GM18526 (cell line): Measurements from ENCODE around the gene CNNM4.

Experiments
- POLR2A ChIP-seq: IDR thresholded peaks from 3 replicates; pipeline ENCODE4 v1.6.1; 2011; ENCODE audit not compliant: insufficient read length; ENCODE audit errors: extremely low read depth

CNNM4 gene

DNA sequence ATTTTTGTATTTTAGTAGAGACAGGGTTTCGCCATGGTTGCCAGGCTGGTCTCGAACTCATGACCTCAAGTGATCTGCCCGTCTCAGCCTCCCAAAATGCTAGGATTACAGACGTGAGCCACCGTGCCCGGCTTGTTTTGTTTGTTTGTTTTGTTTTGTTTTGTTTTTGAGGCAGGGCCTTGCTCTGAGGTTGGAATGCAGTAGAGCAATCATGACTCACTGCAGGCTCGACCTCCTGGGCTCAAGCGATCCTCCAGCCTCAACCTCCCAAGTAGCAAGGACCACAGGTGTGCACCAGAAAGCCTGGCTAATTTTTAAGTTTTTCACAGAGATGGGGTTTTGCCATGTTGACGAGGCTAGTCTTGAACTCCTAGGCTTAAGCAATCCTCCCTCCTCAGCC, 8.9 kb upstream of the CNNM4 start:
- no peak for TF ChIP-seq POLR2A

GRCh38 chr2:96753661-96754282, 6.9 kb upstream of the CNNM4 start:
- TF ChIP-seq POLR2A, result no peak

DNA sequence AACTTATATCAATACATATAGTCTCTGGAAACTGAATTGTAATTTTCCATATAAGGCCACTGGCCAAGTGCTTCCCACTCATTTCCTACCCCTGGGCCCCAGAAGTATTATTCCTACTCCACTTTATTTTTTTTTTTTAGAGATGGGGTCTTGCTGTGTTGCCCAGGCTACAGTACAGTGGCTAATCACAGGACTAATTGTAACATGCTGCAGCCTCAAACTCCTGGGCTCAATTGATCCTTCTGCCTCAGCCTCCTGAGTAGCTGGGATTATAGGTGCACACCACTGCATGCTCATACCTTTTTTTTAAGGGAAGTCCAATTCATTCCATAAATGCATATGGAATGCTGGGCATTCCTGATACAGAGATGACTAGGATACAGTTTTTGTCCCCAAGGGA, 6.4 kb upstream of the CNNM4 start:
- TF ChIP-seq POLR2A, result no peak

DNA sequence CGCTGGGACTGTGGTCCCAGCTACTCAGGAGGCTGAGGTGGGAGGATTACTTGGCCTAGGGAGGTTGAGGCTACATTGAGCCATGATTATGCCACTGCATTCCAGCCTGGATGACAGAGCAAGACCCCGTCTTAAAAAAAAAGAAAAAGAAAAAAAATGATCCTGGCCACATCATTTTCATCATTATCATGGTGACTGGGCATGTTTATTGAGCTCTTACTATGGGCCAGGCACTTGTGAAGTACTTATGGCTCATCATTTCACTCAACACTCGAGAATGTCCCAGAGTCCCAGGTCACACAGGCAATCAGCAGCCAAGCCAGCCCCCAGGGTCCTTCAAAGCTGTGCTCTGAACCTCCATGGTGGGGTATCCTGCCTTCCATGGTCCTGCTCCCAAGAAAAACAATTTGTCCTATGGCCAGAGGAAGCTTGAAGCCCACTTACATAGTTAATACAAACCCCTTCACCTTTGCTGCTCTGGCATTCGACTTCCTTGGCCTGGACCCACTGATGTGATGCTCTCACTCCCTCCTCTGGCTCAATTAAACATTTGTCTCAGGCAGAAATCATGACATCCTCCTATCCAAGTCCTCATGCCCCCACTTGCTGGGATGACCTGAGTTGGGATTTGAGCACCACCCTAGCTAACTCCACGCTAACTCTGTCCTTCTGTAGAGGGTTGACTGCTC, 3.8 kb upstream of the CNNM4 start:
- no peak for TF ChIP-seq POLR2A

DNA sequence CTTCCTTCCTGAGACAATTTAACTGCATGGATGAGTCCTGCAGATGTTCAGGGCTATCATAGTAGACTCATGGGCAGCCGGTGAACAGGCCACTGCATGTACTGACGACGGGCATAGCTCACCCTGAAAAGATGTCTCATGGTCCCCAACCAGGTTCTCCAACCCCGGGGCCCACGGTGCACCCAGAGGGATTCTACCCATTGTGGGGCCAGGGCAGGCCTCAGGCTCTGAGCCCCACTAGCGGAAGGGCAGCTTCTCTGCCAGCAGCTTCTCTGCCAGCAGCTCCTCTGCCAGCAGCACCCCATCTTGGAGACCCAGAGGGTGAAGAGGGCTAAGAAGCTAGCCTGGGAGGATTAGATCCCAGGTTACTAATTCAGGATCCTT, 3.2 kb upstream of the CNNM4 start:
- TF ChIP-seq POLR2A, result no peak

GRCh38 chr2:96758987-96759386, 1.7 kb upstream of the CNNM4 start:
- no peak for TF ChIP-seq POLR2A

DNA sequence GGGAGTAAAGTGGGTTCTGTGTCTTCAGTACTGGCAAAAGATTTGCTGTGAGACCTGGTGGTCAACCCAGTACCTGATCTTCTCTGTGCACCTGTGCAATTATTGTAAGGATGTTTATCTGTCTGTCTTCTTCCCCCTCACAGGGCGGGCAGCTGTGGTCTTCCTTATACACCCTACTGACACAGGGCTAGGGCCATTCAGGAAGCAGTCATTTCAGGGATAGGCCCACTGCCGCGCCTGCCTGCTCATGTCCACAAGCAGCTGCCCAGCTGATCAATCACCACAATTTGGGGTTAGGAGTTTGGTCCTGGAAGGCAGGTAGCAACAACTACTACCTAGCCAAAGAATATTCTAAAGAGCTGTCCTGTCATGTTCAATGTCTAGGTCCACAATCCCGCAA, 1.2 kb upstream of the CNNM4 start:
- TF ChIP-seq POLR2A, result no peak

GRCh38 chr2:96760986-96761832, 507 bp downstream of the CNNM4 start:
- TF ChIP-seq POLR2A, result no peak

DNA sequence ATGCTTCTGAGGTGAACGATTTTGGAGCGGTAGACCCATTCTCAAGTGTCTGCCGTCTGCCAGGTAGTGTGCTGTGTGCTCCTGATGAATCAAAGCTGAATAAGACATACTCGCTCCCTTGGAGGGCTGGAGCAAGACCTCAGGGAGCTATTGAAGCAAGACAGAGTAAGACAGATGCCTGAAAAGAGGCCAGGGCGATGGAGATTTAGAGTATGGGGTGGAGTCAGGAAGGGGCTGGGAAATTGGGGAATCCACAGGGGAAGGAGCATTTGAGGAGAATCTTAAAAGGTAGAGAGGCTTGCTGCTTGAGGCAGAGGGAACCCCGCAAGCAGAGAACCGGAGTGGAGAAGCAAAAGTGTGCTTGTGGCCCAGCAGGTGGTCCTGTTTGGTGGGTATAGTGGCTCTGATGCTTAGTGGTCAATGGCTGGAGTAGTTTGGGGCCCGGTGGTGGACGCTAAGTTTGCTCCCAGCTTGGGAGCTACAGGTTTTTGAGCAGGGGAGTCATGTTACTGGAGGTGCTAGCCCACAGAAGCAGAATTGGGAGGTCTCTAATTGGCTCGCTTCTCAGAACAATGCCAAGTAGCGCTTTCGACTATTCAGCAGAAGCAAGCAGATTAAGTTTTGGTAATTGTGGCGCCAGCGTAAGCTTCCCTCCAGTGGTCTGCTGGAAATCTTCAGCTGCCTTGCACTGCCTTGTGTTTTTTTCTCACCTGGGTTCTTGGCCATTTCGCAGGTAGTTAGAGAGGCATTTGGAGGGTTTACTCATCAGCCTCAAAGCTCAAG, 2.0 kb downstream of the CNNM4 start:
- no peak for TF ChIP-seq POLR2A

DNA sequence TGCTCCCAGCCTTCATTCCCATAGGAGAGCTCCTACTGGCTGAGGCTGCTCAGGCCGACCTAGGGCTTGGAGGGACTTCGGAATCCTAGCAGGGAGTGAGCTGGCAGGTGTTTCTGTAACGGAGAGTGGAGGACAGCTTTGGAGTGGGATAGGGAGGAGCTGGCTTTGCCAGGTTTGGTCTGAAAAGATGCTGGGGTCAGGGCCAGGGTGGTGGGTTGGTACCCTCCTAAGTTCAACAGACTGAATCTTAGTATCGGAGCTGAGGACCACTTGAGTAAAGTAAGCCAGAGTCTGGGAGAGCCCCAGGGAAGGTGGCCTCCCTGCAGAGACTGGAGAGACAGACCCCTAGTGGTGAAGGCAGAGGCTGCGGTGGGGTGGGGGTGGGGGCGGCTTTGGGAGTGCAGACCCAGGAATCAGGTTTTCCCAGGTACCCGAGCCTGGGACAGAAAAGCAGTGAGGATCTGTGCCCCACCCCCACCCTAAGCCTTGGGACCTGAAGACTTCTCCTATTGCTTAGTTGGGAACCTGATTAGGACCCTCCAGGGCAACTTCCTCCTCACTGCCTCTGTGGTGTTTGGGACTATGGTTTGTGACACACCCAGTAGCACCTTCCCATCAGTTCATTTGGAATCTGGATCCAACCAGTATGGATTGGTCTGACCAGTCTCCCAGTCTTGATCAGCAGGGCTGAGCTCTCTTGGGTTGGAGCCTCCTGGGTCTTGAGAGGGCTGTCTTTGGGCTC, 3.0 kb downstream of the CNNM4 start:
- TF ChIP-seq POLR2A, result no peak

DNA sequence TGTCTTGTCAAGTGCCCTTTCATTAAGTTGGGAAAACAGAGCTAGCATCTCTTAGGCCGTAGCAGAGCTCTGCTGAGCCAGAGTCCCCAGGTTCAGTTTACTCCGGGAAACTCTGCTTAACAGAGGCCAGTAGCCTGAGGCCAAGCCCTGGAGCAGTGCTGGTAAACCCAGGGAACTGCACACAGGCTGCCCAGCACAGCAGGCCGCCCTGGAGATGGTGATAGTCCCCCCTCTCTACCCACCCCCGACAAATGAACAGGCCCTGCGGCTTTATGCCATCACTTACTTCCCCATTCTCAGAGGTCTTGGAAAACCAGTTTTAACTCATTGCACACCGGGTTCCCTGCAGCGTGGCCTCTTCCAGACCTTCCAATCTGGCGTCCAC, 3.5 kb downstream of the CNNM4 start:
- TF ChIP-seq POLR2A, result no peak

DNA sequence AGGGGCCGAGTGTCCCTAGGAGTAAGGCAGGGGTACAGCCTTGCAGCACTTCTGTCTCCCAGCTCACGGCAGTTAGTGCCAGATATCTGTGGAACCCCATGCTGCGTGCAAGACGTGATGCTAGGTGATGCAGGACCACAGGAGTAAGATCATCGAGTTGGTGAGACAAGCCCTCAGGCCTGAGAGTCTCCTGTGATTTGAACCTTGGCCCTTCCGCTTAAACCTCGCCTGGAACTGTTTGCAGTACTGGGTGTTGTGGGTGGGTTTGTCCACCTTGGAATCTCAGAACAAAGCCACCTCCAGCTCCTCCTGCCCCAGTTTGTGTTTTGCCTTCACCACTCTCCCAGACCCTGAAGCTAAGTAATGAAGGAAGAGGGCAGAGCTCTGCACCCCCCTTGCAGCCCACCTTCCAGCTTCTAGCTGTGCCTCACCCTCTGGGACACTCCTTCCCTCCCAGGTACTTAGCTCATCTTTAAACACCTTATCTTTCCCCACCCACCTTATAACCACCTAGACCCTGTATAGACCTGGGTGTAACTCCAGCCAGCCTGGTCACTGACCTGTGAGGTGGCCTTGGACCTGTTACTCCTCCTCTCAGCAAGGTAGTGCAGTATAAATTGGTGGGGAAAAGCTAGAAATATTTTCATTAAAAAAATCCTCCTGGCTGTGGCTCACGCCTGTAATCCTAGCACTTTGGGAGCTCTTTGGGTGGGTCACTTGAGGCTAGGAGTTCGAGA, 6.6 kb downstream of the CNNM4 start:
- no peak for TF ChIP-seq POLR2A

DNA sequence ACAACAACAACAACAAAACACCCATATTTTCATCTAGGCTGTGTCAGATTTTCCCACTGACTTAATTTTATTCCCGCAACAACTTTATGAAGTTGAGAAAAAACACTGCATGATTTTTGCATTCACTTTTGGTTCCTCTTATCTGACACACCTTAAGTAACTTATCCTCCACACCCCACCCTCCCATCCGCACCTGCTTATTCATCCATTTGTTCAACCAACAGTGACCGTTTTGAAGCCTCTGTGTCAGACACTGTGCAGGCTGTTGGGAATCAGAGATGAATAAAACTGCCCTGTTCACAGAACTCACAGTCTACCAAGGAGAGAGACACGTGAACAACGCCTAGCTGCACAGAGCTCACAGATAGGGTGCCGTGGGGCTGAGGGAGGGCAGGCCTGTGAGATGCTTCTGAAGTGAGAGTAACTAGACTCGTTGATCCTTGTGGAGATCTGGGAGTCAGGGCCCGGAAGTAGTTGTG, 7.4 kb downstream of the CNNM4 start:
- no peak for TF ChIP-seq POLR2A

- TF ChIP-seq POLR2A, result no peak
Observed at GRCh38 chr2:96769814-96770213, 9.1 kb downstream of the CNNM4 start.
